Measurements from ENCODE around the gene ADAMTS3.

GRCh38 chr4:72531768-72532290 lies 37.2 kb downstream of the ADAMTS3 start:
- TF ChIP-seq KDM4B (CRISPR knock-in tag; IDR thresholded peaks at IDR 0.05) (no peak), NFIC (IDR thresholded peaks at IDR 0.05; ENCODE audit: low read length) (no peak), MXD4 (CRISPR knock-in tag; IDR thresholded peaks at IDR 0.05) (no peak), HNF4A (CRISPR knock-in tag; IDR thresholded peaks at IDR 0.05) (no peak), TBP (CRISPR knock-in tag; IDR thresholded peaks at IDR 0.05) (no peak), HNRNPH1 (optimal IDR thresholded peaks at IDR 0.05; ENCODE audit: low read depth, low read length) (no peak), ZBTB37 (CRISPR knock-in tag; IDR thresholded peaks at IDR 0.05) (no peak), ZNF138 (CRISPR knock-in tag; IDR thresholded peaks at IDR 0.05; ENCODE audit: low read depth) (no peak), CTCF (CRISPR knock-in tag; IDR thresholded peaks at IDR 0.05) (no peak), CENPT (CRISPR knock-in tag; IDR thresholded peaks at IDR 0.05; ENCODE audit: low read depth) (no peak), ZNF274 (CRISPR knock-in tag; IDR thresholded peaks at IDR 0.05) (no peak), PHF5A (CRISPR knock-in tag; IDR thresholded peaks at IDR 0.05; ENCODE audit: low read depth, unreplicated experiment) (no peak)
- TF ChIP-seq, protein P1, sequence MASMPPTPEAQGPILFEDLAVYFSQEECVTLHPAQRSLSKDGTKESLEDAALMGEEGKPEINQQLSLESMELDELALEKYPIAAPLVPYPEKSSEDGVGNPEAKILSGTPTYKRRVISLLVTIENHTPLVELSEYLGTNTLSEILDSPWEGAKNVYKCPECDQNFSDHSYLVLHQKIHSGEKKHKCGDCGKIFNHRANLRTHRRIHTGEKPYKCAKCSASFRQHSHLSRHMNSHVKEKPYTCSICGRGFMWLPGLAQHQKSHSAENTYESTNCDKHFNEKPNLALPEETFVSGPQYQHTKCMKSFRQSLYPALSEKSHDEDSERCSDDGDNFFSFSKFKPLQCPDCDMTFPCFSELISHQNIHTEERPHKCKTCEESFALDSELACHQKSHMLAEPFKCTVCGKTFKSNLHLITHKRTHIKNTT (CRISPR knock-in tag; IDR thresholded peaks at IDR 0.05), result no peak
- TF ChIP-seq, protein P2, sequence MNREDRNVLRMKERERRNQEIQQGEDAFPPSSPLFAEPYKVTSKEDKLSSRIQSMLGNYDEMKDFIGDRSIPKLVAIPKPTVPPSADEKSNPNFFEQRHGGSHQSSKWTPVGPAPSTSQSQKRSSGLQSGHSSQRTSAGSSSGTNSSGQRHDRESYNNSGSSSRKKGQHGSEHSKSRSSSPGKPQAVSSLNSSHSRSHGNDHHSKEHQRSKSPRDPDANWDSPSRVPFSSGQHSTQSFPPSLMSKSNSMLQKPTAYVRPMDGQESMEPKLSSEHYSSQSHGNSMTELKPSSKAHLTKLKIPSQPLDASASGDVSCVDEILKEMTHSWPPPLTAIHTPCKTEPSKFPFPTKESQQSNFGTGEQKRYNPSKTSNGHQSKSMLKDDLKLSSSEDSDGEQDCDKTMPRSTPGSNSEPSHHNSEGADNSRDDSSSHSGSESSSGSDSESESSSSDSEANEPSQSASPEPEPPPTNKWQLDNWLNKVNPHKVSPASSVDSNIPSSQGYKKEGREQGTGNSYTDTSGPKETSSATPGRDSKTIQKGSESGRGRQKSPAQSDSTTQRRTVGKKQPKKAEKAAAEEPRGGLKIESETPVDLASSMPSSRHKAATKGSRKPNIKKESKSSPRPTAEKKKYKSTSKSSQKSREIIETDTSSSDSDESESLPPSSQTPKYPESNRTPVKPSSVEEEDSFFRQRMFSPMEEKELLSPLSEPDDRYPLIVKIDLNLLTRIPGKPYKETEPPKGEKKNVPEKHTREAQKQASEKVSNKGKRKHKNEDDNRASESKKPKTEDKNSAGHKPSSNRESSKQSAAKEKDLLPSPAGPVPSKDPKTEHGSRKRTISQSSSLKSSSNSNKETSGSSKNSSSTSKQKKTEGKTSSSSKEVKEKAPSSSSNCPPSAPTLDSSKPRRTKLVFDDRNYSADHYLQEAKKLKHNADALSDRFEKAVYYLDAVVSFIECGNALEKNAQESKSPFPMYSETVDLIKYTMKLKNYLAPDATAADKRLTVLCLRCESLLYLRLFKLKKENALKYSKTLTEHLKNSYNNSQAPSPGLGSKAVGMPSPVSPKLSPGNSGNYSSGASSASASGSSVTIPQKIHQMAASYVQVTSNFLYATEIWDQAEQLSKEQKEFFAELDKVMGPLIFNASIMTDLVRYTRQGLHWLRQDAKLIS (CRISPR knock-in tag; IDR thresholded peaks at IDR 0.05), result no peak

All from HepG2 (cell line).